Astrocyte (in vitro differentiated cells and primary cell): ENCODE measurements around the gene HAPLN2. TPM values are rescaled to one million over a fixed set of nuclear protein-coding genes. Genes with fewer than 3 reads are reported as not detected.

Experiments
- DNase-seq: peaks from one replicate; pipeline ENCODE4 v3.0.0-alpha.2; 2010; ENCODE audit warnings: low read depth
- FAIRE-seq: peaks from 2 replicates; lab custom pipeline; 2011; peaks lifted over from hg19 to GRCh38; lab: Jason Lieb, UNC
- H2AFZ ChIP-seq: 2 replicates; pipeline ENCODE4 v1.6.0; 2012; ENCODE audit warnings: low read depth, low read length, inconsistent platforms
- H3K27ac ChIP-seq: 2 replicates; pipeline ENCODE4 v1.5.1; 2011; ENCODE audit warnings: low read depth, low read length, inconsistent platforms
- H3K27me3 ChIP-seq: 2 replicates; pipeline ENCODE4 v1.6.0; 2011; ENCODE audit warnings: low read length, inconsistent platforms; ENCODE audit not compliant: insufficient read depth
- H3K36me3 ChIP-seq: 2 replicates; pipeline ENCODE4 v1.5.1; 2011; ENCODE audit warnings: low read length, inconsistent platforms; ENCODE audit not compliant: insufficient read depth
- H3K4me1 ChIP-seq: 2 replicates; pipeline ENCODE4 v1.5.1; 2011; ENCODE audit warnings: low read length, inconsistent platforms; ENCODE audit not compliant: insufficient read depth
- H3K4me2 ChIP-seq: 2 replicates; pipeline ENCODE4 v1.6.0; 2012; ENCODE audit warnings: low read length, inconsistent platforms
- H3K4me3 ChIP-seq: 2 replicates; pipeline ENCODE4 v1.5.1; 2011; ENCODE audit warnings: low read depth, mild to moderate bottlenecking, low read length, inconsistent platforms; ENCODE audit not compliant: insufficient read depth
- H3K79me2 ChIP-seq: 2 replicates; pipeline ENCODE4 v1.6.0; 2012; ENCODE audit warnings: mild to moderate bottlenecking, low read length, inconsistent platforms; ENCODE audit not compliant: insufficient read depth
- H3K9ac ChIP-seq: 2 replicates; pipeline ENCODE4 v1.6.0; 2012; ENCODE audit warnings: mild to moderate bottlenecking, low read length, inconsistent platforms
- H3K9me3 ChIP-seq: 2 replicates; pipeline ENCODE4 v1.5.1; 2012; ENCODE audit warnings: low read depth, mild to moderate bottlenecking, low read length, inconsistent platforms; ENCODE audit not compliant: insufficient read depth
- H4K20me1 ChIP-seq: 2 replicates; pipeline ENCODE4 v1.6.0; 2012; ENCODE audit warnings: low read length, inconsistent platforms; ENCODE audit not compliant: insufficient read depth
- H3K27ac Mint-ChIP-seq: one replicate; pipeline ENCODE4 v1.8.0; 2021; ENCODE audit warnings: mild to moderate bottlenecking, mixed read lengths; ENCODE audit not compliant: unreplicated experiment
- H3K27me3 Mint-ChIP-seq: one replicate; pipeline ENCODE4 v1.8.0; 2021; ENCODE audit warnings: low read depth, mixed read lengths; ENCODE audit not compliant: unreplicated experiment
- H3K36me3 Mint-ChIP-seq: one replicate; pipeline ENCODE4 v1.8.0; 2021; ENCODE audit warnings: low read depth, mixed read lengths; ENCODE audit not compliant: unreplicated experiment
- H3K4me1 Mint-ChIP-seq: one replicate; pipeline ENCODE4 v1.8.0; 2021; ENCODE audit warnings: low read depth, mixed read lengths; ENCODE audit not compliant: unreplicated experiment
- H3K4me3 Mint-ChIP-seq: one replicate; pipeline ENCODE4 v1.8.0; 2021; ENCODE audit warnings: mild to moderate bottlenecking, moderate library complexity, mixed read lengths; ENCODE audit not compliant: unreplicated experiment
- H3K9me3 Mint-ChIP-seq: one replicate; pipeline ENCODE4 v1.8.0; 2021; ENCODE audit warnings: mild to moderate bottlenecking, mixed read lengths; ENCODE audit not compliant: unreplicated experiment
- CTCF ChIP-seq: IDR thresholded peaks from 2 replicates; pipeline ENCODE4 v1.5.1; 2011; ENCODE audit warnings: low read depth, mild to moderate bottlenecking, inconsistent platforms, low read length, moderate library complexity; ENCODE audit not compliant: insufficient read depth
- EZH2 ChIP-seq: IDR thresholded peaks from 2 replicates; pipeline ENCODE4 v1.6.1; 2012; ENCODE audit warnings: mild to moderate bottlenecking, low read length, inconsistent platforms; ENCODE audit not compliant: insufficient read depth
- total RNA-seq: library from RNA; stranded (reverse); gene quantifications from 2 replicates; pipeline ENCODE4 v1.2.1, GENCODE V29; 2021

The HAPLN2 gene
- total RNA-seq, 1 donor from 2014 or later = not detected

- H3K79me2 ChIP-seq = no peaks in the 10 kb centered on the region
- H3K4me2 ChIP-seq = peak overlapping the region; percentile 68
- H3K27me3 ChIP-seq = no peaks in the 10 kb centered on the region
- Mint-ChIP-seq H3K9me3 (no peaks in the 10 kb centered on the region), H3K27ac (peak overlapping the region; percentile 88), H3K4me1 (peaks cover 85% of the 10 kb centered on the region), H3K4me3 (no peak overlapping the region), H3K27me3 (no peaks in the 10 kb centered on the region), H3K36me3 (peaks cover 1% of the 10 kb centered on the region)
- FAIRE-seq = no peak
- TF ChIP-seq CTCF (no peak), EZH2 (no peak)
- H3K9ac ChIP-seq = peak overlapping the region; percentile 44
- peak overlapping the region; percentile 25 for H3K4me3 ChIP-seq
- peaks cover 70% of the 10 kb centered on the region for H3K4me1 ChIP-seq
- H2AFZ ChIP-seq = peak overlapping the region; percentile 27
- no peaks in the 10 kb centered on the region for H3K36me3 ChIP-seq
- H3K9me3 ChIP-seq = no peaks in the 10 kb centered on the region
- peak overlapping the region; percentile 6 for H3K27ac ChIP-seq
- H4K20me1 ChIP-seq = no peaks in the 10 kb centered on the region
- no peak for DNase-seq
Observed at GRCh38 chr1:156664046-156664766, 45.0 kb downstream of the HAPLN2 start.

GRCh38 chr1:156664767-156665411, 45.7 kb downstream of the HAPLN2 start:
- FAIRE-seq = no peak
- H3K9ac ChIP-seq = peak overlapping the region; percentile 44
- no peak overlapping the region for H3K27ac ChIP-seq

More at GRCh38 chr1:156664767-156665411, 45.7 kb downstream of the HAPLN2 start:
- no peaks in the 10 kb centered on the region for H3K9me3 ChIP-seq
- no peaks in the 10 kb centered on the region for H3K36me3 ChIP-seq
- H2AFZ ChIP-seq = peak overlapping the region; percentile 27
- H3K4me1 ChIP-seq = peaks cover 63% of the 10 kb centered on the region
- no peaks in the 10 kb centered on the region for H3K79me2 ChIP-seq
- peak overlapping the region; percentile 25 for H3K4me3 ChIP-seq
- H3K27ac Mint-ChIP-seq = peak overlapping the region; percentile 88
- TF ChIP-seq CTCF (no peak), EZH2 (no peak)
- peaks cover 1% of the 10 kb centered on the region for H3K36me3 Mint-ChIP-seq
- DNase-seq = no peak
- no peaks in the 10 kb centered on the region for H4K20me1 ChIP-seq
- no peaks in the 10 kb centered on the region for H3K9me3 Mint-ChIP-seq
- H3K4me2 ChIP-seq = peak overlapping the region; percentile 68
- H3K27me3 Mint-ChIP-seq = no peaks in the 10 kb centered on the region
- no peak overlapping the region for H3K4me3 Mint-ChIP-seq
- H3K27me3 ChIP-seq = no peaks in the 10 kb centered on the region
- peaks cover 85% of the 10 kb centered on the region for H3K4me1 Mint-ChIP-seq
